KBM-7 (cell line): ENCODE measurements around the gene AGBL1.
A peak's percentile ranks its signal among the peaks of the same experiment; 100 is the strongest.
"Not testable (repeated sequence)": the region's sequence is repeated elsewhere in the genome, so short reads cannot be mapped to it uniquely, and the experiment has no call there.

Experiments
- DNase-seq: peaks from one replicate; pipeline ENCODE4 v3.0.0-alpha.2; 2015
- in situ Hi-C: fragments of 300-500 bp; cut with MboI; formaldehyde crosslinking; loops from 2 replicates; pipeline ENCODE4 v1.14.3; 2020; ENCODE audit warnings: low sequenced_read_pairs, low pct_unique_long_range_greater_than_20kb, mixed read lengths

Gene AGBL1

DNA sequence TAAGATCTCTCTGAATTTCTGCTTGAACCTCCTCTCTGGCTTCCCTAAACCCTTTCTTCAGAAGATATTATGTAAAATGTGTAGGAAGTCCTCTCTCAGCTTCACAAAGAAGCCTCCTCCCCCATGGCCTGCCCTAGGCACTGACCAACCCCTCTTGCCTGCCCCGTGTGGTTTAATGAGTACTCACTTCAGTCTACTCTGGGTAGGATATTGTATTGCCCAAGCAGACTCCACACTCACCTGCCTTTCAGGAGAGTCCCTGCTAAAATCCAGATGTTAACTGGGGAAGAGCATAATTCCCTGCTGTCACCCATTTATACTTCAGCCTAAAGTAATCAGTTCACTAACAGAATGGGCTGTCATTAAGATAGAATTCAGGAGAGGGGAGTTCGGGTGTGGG, 2.6 kb upstream of the AGBL1 start:
- in situ Hi-C loops = no loop called here
- DNase-seq = no peak

DNA sequence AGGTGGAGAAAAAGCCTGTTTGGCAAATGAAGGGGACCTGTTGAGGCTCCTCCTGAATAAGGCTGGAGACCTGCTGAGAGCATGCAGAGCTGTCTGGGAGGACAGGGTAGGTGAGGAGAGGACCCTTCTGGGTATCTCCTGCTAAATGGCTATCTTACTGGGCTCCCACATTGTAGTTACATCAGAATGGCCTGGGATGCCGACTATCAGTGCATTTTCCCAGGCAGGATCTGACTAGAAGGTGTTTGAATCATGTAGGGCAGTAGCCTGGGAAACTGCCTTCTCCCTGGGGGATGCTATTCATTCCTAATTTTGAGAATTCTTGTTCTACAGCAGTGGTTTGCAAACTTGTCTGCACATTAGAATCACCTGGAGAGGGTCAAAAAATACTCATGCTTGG, 631 bp downstream of the AGBL1 start:
- no peak for DNase-seq
- in situ Hi-C loops = no loop called here

DNA sequence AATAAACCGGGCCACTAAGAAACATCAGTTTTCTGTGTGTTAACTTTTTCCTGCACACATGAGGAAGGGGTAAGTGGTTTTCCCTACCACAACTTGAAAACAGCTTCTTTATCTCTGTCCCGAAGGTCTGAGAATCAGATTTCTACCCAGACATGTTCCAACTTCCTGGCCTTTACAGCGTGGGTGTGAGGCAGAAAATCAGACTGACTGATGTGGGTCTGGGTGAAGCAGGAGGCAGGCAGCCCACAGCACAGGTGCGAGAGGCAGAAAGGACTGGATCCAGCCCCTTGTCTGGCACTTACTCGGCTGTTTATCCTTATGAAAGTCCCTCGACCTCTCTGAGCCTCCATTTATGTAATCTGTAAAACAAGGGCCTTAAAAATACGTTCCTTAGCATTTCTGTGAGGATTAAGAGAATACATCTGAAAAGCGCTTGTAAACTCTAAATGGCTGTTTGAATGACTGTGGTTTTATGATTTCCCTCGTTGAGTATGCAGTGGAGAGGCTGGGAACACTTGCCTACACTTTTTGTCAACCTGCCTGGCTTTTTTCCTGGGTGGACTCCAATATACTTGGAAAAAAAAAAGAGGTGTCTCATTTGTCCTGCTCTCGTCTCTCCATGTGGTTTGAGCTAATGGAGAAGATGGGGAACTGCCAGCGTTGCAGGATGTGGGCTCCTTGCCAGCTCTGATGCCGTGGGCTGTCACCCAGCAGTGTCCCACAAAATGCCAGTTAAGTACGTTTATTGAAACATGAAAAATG, 3.1 kb downstream of the AGBL1 start:
- in situ Hi-C loops = no loop called here
- DNase-seq = peak; percentile 18

DNA sequence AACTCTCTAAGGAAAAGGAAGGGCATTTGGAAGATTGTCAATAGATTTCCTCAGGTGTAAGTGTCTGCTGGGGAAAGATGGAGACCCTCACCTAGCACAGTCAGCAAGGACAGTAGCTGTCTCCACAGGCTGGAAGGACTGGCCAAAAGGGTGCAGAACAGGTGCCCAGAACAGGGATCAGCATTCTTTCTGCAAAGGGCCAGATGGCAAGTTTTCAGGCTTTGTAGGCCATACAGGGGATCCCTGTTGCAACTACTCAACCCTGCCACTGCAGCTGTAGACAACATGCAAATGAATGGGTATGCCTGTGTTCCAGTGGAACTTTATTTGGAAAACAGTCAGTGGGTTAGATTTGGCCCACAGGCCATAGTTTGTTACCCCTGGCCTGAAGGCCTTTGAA, 8.1 kb downstream of the AGBL1 start:
- in situ Hi-C loops = no loop called here
- DNase-seq = no peak

GRCh38 chr15:86089422-86089821, 9.8 kb downstream of the AGBL1 start:
- no peak for DNase-seq
- in situ Hi-C loops = no loop called here

GRCh38 chr15:86101818-86102217, 22.1 kb downstream of the AGBL1 start:
- no peak for DNase-seq
- in situ Hi-C loops = no loop called here

DNA sequence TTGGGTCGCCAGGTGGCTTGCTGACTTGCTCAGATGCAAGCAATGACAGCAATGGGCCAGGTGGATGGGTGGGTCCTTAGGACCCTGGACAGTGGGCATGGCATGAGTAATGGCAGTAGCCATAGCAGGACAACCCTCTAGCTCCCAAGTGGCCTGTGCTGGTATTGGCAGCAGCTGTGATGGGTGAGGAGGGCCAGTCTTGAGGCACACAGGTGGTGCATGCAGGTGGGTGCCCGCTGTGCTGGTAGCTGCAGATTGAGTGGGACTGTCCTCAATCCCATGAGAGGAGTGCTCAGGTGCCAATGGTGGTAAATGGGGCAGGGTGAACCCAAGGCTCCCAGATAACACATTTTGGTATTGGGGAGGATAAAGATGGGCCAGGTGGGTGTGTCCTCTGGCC, 24.2 kb downstream of the AGBL1 start:
- DNase-seq = no peak
- in situ Hi-C loops = no loop called here

DNA sequence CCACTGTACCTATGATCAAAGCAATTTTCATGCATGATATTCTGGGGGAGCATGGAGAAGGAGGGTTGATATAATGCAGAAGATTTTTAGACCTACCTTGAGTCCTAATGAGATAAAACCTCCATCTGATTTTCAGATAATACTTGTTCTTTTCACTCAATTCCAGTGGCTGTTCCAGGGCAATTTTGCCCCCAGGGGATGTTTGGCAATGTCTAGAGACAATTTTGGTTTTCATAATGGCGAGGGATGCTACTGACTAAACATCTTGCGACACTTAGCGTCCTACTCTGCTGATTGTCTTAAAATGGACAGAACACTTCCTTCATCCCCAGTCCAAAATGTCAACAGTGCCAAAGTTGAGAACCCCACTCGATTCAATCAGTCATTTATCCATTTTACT, 26.6 kb downstream of the AGBL1 start:
- in situ Hi-C loops = no loop called here

DNA sequence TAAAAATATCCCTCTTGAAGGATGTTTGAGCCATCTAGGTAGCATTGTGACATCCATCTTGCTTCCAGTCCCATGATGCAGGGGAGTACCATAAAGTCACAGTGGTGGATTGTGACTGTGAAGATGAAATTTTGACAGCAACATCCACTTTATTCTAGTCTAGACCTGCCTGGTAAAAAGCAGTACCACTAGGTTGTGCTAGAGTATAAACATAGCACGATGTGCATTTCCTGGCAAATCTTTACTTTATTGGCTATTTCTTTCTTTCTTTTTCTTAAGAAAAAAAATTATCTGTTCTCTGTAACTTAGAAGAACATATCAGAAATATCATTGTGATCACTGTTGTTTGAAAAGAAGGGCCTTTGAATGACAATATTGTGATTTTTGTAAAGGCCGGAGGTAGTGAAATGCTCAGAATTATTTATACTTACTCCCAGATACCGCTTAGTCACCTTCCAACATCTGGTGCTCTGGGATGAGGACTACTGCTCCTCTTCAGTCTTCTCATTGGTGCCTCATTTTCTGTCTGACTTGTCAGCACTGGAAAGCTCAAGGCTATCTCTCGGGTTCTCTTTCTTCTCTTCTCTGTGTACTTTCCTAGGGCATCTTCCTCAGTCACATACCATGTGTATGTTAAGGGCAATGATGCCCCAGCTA, 35.6 kb downstream of the AGBL1 start:
- no peak for DNase-seq

More for the DNA sequence above, 26.6 kb downstream of the AGBL1 start:
- no peak for DNase-seq

GRCh38 chr15:86121568-86122225, 42.0 kb downstream of the AGBL1 start:
- in situ Hi-C loops = no loop called here
- no peak for DNase-seq

More for the DNA sequence above, 35.6 kb downstream of the AGBL1 start:
- in situ Hi-C loops = no loop called here

GRCh38 chr15:86122691-86123391, 43.2 kb downstream of the AGBL1 start:
- in situ Hi-C loops, DNase-seq: not testable (repeated sequence)

GRCh38 chr15:86125775-86126174, 46.1 kb downstream of the AGBL1 start:
- no peak for DNase-seq
- in situ Hi-C loops = no loop called here

DNA sequence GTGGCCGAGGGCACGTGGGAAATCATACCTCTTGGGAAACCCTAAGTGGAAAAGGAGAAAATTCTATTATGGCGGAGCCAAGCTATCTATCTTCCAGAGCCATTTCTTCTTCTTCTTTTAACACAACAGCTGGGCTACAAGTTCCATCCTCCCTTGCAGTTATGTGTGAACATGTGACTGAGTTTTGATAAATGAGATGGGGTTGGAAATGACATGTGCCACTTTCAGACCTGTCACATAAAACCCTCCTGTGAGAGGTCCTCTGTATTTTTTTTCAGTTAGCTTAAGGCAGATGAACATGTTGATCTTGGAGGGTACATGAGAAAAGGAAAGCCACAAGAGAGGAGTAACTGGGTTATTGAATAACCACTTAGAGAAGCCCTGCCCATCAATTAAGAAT, 47.9 kb downstream of the AGBL1 start:
- no peak for DNase-seq
- in situ Hi-C loops = no loop called here

GRCh38 chr15:86135041-86135440, 55.4 kb downstream of the AGBL1 start:
- DNase-seq = no peak

GRCh38 chr15:86136861-86137260, 57.2 kb downstream of the AGBL1 start:
- in situ Hi-C loops = no loop called here
- no peak for DNase-seq

More at GRCh38 chr15:86135041-86135440, 55.4 kb downstream of the AGBL1 start:
- in situ Hi-C loops = no loop called here

GRCh38 chr15:86138798-86139197, 59.1 kb downstream of the AGBL1 start:
- no peak for DNase-seq
- in situ Hi-C loops = no loop called here

- peak; percentile 25 for DNase-seq
- in situ Hi-C loops = no loop called here
Measured at GRCh38 chr15:86139828-86140227, 60.2 kb downstream of the AGBL1 start.

DNA sequence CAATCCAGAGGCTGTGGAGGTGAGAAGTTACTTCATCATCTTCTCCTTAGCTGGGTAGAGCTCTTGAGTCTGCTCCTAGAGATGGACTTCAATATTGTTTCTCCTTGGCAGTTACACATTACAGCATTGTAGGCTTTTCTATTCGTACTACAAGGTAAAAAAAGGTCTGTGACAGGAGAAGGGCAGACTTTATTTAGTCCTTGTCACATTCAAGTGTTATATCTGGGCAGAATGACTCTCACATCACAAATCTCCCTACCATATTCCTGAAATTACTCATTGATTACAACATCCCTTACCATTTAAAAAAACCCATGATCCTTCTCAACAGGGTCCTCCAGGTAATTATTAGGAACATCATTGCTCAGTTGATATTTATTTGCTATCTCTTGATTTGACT, 75.0 kb downstream of the AGBL1 start:
- in situ Hi-C loops = no loop called here
- no peak for DNase-seq

DNA sequence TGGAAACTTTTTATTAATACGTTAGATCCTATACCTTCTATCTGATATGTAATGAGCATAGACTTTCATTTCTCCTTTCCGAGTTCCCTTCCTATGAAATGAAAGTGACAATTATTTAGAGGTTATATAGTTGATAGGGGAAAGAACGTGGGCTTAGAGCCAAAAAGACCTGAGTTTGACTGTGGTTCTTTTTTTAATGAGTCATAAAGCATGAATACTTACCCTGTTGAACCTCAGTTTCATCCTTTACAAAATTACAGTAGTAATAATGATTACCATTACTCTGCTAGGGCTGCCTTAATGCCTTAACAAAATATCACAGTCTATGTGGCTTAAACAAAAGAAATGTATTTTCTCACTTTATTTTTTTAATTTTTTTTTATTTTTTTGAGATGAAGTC, 75.9 kb downstream of the AGBL1 start:
- in situ Hi-C loops = no loop called here
- no peak for DNase-seq
